Glomerular endothelial cell (primary cell): ENCODE data around the gene CA4. TPM values are rescaled to one million over a fixed set of nuclear protein-coding genes. Genes with fewer than 3 reads are reported as not detected.

ENCODE experiments used
- DNase-seq: peaks from one replicate; pipeline ENCODE4 v3.0.0-alpha.2; 2011; ENCODE audit warnings: low read depth, low spot score; ENCODE audit errors: extremely low read depth
- total RNA-seq: library from RNA; depleted of rRNA; stranded (reverse); fragments of >200 nt; gene quantifications from 2 replicates; pipeline ENCODE4 v1.2.3, GENCODE V29; 2015

The CA4 gene
- total RNA-seq, 1 donor from 2014 or later = 4.0 TPM

GRCh38 chr17:60129164-60129563 is 20.6 kb upstream of the CA4 start:
- DNase-seq = no peak

DNA sequence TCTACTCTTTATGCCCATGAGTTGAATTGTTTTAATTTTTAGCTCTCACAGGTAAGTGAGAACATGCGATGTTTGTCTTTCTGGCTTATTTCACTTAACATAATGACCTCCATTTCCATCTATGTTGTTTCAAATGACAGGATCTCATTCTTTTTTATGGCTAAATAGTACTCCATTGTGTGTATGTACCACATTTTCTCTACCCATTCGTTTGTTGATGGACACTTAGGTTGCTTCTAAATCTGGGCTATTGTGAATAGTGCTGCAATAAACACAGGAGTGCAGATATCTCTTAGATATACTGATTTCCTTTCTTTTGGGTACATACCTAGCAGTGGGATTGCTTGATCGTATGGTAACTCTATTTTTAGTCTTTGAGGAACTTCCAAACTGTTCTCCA is 19.3 kb upstream of the CA4 start:
- no peak for DNase-seq

DNA sequence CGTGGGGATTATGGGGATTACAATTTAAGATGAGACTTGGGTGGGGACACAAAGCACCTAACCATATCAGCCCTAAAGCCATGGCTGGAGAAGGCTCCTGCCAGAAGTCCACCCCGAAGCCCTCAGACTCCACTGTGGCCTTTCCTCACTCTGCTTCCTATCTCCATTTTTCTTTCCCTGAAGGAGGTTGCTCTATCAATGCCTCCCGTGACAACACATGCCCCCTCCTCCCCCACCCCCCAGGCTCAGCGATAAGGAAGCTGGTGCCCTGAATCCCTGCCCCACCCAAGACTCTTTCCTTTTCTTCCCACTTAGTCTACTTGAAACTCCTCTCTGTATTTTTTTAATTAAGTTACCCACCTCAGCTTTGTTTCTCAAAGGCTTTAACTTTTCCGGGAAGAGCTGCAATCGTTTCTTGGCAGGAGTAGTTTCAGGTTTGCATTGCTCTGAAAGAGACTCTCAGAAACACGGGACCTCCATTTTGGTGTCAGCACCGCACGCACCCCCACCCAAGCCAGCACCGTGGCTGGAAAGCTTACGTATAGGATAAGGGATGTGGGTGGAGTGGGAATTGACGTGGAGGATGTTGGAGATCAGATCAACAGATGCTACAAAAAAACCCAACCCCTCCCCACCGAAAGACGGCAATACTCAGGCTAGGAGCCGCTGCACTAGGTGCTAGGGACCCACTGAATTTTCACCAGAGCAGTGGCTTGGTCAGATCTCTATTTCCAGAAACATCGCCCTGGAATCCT is 15.2 kb upstream of the CA4 start:
- no peak for DNase-seq

DNA sequence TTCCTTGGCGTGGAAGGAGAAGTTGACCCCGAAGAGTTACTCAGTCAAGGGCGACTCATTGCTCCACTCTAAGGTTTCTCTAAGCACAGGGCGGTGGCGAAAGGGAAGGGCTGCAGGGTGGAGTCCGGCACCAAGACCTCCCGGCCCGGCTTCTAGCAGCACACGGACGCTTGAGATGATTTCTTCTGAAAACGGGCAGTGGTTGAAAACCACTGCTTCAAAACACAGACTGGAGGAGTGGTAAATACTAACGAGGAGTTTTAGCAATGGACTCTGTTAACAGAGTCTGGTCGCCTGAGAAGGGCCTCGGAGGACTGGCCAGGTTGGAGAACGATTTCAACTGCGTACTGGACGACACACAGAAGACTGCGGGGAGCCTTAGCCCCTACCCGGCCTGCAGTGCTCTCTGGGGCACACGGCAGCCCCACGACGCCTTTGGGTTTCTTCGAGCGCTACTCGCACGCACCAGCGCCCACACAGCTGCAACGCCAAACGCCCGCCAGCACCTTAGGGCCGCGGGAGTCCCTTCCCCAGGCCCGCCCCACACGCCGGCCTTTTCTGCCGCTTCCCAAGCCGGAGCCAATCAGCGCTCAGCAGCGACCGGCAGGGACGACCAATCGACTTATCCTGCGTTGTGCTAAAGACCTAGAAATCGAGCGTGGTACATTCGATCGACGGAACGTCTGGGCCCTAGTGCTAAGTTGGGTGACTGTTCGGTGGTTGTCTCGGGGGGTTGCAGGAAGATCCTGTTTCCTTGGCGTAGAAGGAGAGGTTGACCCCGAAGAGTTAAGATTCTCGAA is 14.4 kb upstream of the CA4 start:
- DNase-seq = no peak

DNA sequence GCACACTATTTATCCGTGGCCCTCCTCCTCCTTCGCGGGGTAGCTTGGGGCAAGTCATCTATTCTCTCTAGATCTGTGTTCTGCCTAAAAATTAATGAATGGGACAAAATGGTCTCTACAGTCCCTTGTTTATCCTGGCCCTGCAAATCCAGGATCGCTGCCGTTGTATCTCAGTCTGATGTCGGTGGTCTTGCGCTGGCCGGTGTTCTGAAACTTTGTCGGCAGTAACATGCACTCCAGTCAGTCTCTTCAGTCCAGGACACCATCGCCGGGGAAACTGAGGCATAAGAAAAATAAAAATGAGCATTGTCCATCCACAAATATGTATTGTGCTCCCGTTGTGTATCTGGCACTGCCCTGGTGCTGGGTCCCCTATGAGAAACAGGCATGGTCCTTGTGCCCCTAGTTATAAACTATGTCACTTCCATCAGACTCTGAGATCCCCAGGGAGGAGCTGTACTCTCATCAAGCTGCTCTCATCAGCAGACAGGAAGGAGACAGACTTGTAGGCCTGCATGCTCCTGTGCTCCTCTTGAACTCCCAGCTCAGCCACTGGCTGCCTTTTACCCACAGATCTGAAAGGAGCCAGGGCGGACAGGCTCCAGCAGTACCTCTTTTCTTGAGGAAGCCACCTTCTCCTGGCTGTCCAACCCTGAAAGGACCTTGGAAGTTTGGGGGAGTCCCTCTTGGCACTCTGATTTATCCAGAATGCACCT is 13.7 kb upstream of the CA4 start:
- DNase-seq = no peak

DNA sequence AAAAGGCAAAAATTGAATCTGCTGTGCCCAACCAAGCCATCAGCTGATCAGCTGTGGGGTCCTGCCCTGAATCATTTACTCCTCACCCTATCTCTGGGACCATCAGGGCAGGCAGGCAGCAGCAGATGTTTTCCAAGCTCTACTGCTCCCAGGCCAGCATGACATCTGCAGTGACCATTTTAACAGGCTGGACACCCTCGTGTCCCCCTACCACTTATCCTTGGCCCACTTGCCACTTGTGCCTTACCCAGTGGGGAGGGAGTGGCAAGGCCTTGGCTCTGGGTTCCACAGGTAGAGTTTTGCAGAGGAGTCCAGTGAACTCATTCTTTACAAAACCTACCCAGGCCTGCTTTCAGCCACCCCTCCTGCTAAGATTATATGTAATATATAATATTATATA is 12.0 kb upstream of the CA4 start:
- DNase-seq = no peak

- no peak for DNase-seq
Observed at GRCh38 chr17:60138769-60139437, 10.9 kb upstream of the CA4 start.

GRCh38 chr17:60139438-60140285 is 10.1 kb upstream of the CA4 start:
- no peak for DNase-seq

DNA sequence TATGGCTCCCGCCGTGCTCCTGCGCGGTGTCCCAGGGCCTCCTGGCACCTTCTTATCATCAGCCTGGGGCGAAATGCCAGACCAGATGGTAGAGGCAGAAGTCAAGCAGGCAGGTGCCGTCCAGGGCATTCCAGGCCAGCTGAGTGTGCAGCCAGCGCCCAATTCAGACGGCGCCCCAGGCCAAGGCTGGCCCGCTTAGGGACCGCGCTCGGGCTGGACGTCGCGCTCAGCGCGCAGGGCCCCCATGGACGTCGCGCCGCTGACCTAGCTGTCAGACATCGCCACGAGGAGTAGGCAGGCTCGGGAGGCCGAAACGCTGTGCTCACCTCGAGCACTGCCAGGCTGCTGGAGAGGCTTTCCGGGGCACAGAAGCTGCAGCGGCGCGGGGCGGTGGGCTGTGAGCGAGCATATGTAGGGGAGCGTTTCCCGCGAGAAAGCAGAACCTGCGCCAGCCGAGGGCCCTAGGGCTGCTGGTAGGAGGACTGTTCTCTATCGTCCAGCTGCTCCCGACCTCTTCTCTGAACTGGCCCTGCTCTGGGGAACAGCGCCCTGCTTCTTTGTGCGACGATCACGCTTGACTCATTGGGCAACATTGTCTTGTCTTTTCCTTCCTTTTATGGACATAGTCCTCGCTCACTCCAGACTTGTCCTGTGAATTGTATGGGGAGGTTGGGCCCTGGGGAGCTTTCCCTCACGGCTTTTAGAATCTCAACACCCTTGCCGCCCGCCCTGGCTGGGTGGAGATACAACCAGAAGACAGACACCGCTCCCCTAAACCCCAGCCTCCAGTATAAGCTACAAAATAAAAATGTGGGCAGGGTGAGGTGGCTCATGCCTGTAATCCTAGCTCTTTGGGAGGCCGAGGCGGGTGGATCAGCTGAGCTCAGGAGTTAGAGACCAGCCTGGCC is 8.4 kb upstream of the CA4 start:
- DNase-seq = no peak

DNA sequence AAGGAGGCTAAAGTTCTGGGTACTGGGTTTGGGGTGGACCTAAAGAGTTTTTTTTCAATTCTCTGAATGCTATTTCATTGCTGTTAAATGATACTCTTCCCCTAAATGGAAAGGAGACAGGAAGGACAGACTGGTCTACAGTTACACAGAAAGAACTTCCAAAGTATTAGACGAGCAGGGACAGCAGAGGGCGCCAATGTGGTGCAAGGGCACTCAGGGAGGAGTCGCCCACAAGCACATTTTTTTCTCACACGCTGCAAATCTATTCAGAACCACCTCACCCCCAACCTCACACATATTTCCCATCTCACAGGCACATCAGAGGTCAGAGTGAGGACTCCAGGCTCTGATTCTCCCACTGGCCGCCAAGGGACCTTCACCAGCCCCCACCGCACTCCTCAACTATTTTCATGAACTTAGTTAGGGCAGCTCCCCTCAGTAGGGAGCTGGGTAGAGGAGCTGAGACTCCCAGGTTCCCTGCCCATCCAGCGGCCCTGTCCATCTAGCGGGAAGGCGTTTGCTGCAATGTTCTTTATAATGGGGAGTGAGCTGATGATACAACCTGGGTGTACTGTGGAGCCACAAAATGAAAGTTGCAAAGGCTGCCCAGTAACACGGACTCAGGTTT is 6.8 kb upstream of the CA4 start:
- no peak for DNase-seq

DNA sequence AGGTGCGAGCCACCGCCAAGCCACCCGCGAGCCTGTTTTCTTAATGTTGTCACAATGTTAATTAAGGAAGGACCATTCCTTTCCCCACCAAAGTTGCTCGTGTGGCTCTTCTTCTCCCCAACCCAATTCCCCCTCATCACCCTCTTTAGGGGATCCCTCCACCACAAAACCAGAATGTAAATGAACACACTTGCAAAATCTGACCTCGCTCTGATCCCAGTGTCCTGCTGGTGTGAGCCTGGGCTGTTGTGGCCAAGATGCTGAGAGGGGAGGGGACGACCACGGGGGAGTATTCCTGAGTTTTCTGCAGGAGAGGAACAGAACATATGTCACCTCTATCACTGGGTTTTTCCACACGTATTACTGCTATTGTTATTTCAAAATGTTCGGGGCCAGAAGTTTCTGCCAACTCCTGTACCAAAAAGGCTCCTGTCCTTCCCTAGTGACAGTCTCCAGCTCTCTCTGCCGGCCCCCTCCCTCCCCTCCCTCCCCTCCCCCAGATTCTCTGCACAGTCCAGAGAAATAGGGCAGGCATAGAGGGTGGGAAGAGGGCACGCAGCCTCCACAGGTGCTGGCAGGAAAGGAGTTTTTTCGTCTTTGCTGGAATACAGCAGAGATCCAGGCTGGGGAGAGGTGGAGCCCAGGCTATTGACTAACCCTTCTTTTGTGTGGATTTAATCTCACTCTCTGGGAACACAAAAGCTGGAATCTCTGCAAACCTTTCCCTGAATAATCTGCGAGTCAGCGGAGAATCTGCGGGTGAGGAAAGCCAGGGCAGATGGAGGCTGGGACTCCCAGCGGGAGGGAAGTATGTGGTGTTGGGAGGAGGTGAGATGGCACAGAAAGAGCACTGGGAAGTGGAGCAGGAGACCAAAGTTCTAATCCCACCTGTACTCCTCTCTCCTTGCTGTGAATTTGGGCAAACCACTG is 4.5 kb upstream of the CA4 start:
- no peak for DNase-seq

DNA sequence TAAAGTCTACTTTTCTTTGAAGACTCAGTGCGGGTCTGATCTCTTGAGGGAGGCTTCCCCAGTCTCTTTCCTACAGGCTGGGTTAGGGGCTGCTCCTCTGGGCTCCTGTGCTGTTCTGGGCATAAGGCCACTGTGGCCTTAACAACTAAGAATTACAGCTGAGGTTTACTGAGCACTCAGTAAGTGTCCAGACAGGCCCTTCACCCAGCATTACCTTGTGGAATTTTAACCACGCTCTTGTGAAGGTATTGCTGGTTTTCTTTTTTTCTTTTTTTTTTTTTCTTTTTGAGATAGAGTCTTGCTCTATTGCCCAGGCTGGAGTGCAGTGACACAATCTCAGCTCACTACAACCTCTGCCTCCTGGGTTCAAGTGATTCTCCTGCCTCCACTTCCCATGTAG is 3.6 kb upstream of the CA4 start:
- no peak for DNase-seq

- DNase-seq = no peak
Observed at GRCh38 chr17:60147553-60148223, 2.1 kb upstream of the CA4 start.

GRCh38 chr17:60148373-60148772 is 1.4 kb upstream of the CA4 start:
- DNase-seq = no peak

DNA sequence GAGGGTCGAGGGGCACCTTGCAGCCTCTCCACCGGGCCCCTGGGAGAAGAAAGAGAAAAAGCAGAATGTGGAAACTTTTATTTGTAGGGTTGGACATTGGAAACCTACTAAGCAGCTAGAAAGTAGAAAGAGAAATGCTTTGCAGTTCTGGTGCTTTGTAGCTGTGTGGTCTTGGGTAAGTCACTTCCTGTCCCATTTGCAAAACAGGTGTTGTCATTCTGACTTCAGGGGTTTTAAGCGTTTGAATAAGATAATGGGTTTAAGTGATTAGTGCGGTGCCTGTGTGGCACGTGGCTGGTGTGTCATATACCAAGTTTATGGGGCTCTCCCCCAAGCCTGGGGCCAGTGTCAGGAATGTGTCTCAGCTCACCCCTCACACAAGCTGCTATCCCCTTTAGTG is 1.6 kb downstream of the CA4 start:
- DNase-seq = no peak

GRCh38 chr17:60153606-60154390 is 4.0 kb downstream of the CA4 start:
- DNase-seq = no peak
